Suprapubic skin (tissue), 4 donors: Measurements from ENCODE around the gene KBTBD13. TPM values are rescaled to one million over a fixed set of nuclear protein-coding genes. Genes with fewer than 3 reads are reported as not detected.

Source experiments
- DNase-seq, 2 donors: peaks; one replicate each; pipeline ENCODE4 v3.0.0-alpha.2; 2019; ENCODE audit warnings: low spot score in 2 of 2
- H3K27ac ChIP-seq: fragments of 200-600 bp; sonication (generic); one replicate; pipeline ENCODE4 v1.5.1; 2019
- H3K27me3 ChIP-seq: fragments of 200-600 bp; sonication (generic); one replicate; pipeline ENCODE4 v1.5.1; 2019
- H3K36me3 ChIP-seq: fragments of 200-600 bp; sonication (generic); one replicate; pipeline ENCODE4 v1.5.1; 2019
- H3K4me1 ChIP-seq: fragments of 200-600 bp; sonication (generic); one replicate; pipeline ENCODE4 v1.5.1; 2019
- H3K4me3 ChIP-seq: fragments of 200-600 bp; sonication (generic); one replicate; pipeline ENCODE4 v1.5.1; 2019; ENCODE audit warnings: mild to moderate bottlenecking
- H3K9me3 ChIP-seq: fragments of 200-600 bp; sonication (generic); one replicate; pipeline ENCODE4 v1.5.1; 2019
- EP300 ChIP-seq: sonication (generic); formaldehyde crosslinking; IDR thresholded peaks from one replicate; pipeline ENCODE4 v1.6.1; 2017; ENCODE audit warnings: antibody characterized with exemption
- POLR2A ChIP-seq, 2 donors: fragments of 450-650 bp; IDR thresholded peaks; one replicate each; pipeline ENCODE4 v1.6.1; 2017; ENCODE audit warnings: antibody characterized with exemption in 2 of 2, mild to moderate bottlenecking in 2 of 2, moderate library complexity in 2 of 2
- POLR2AphosphoS5 ChIP-seq, 3 donors: sonication (generic); formaldehyde crosslinking; IDR thresholded peaks; one replicate each; pipeline ENCODE4 v1.6.1; 2017; ENCODE audit warnings: antibody characterized with exemption in 3 of 3
- WGBS: methylation state at CpG from one replicate; pipeline ENCODE4 v1.1.5; 2018; 5-methylcytosine and 5-hydroxymethylcytosine counted together
- total RNA-seq, 4 donors: library from RNA; depleted of rRNA; stranded (reverse); fragments of >200 nt; gene quantifications; one replicate each; pipeline ENCODE4 v1.1.0, GENCODE V29; 2016
- TF ChIP-seq, protein P1 (sequence below), 2 donors: fragments of 200-600 bp in 1 of 2; fragments of 450-650 bp in 1 of 2; sonication (generic) in 1 of 2; IDR thresholded peaks; one replicate each; pipeline ENCODE4 v1.5.1; 2016 to 2019; ENCODE audit warnings: antibody characterized with exemption in 2 of 2, mild to moderate bottlenecking in 1 of 2, moderate library complexity in 1 of 2

KBTBD13 gene
- total RNA-seq, 4 donors from 2014 or later = not detected

DNA sequence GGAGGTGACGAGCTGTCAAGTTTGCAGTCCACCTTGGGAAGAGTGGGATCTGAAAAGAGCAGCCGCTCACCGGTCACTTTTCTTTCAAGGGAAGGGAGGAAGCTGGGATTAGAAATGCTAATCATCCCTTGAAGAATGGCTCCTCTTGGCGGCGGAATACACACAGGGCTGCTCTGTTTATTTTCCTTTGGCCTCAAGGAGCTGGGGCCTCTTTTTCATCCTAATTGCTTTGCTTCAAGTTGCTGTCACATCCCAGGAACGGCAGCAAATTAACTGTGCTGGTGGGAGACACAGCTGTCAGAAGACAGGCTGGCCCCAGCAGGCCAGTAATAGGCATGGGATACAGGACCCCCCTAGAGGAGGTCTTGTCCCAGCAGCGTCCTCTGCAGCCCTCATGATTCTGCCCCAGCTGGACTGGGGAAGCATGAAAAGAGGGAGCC is 6.7 kb downstream of the KBTBD13 start:
- Histone ChIP-seq H3K36me3 (no peaks in the 10 kb centered on the region), H3K4me3 (no peak overlapping the region), H3K27ac (no peak overlapping the region), H3K27me3 (peaks cover 6% of the 10 kb centered on the region), H3K9me3 (no peaks in the 10 kb centered on the region), H3K4me1 (peaks cover 42% of the 10 kb centered on the region)
- TF ChIP-seq POLR2AphosphoS5 (IDR thresholded peaks at IDR 0.05) = no peak
- TF ChIP-seq, protein P1, sequence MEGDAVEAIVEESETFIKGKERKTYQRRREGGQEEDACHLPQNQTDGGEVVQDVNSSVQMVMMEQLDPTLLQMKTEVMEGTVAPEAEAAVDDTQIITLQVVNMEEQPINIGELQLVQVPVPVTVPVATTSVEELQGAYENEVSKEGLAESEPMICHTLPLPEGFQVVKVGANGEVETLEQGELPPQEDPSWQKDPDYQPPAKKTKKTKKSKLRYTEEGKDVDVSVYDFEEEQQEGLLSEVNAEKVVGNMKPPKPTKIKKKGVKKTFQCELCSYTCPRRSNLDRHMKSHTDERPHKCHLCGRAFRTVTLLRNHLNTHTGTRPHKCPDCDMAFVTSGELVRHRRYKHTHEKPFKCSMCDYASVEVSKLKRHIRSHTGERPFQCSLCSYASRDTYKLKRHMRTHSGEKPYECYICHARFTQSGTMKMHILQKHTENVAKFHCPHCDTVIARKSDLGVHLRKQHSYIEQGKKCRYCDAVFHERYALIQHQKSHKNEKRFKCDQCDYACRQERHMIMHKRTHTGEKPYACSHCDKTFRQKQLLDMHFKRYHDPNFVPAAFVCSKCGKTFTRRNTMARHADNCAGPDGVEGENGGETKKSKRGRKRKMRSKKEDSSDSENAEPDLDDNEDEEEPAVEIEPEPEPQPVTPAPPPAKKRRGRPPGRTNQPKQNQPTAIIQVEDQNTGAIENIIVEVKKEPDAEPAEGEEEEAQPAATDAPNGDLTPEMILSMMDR (IDR thresholded peaks at IDR 0.05) = no peak
- no peak for TF ChIP-seq POLR2A (IDR thresholded peaks at IDR 0.05)
- TF ChIP-seq EP300 = no peak
- 55% methylated on average over 7 of the region's 7 CpGs for WGBS
- no peak for DNase-seq

- 89% methylated on average over 6 of the region's 7 CpGs for WGBS
- no peaks in the 10 kb centered on the region for H3K36me3 ChIP-seq
- no peak for TF ChIP-seq POLR2AphosphoS5 (IDR thresholded peaks at IDR 0.05)
- TF ChIP-seq, protein P1 (IDR thresholded peaks at IDR 0.05) = no peak
- TF ChIP-seq POLR2A (IDR thresholded peaks at IDR 0.05) = no peak
- TF ChIP-seq EP300 = no peak
- H3K9me3 ChIP-seq = no peaks in the 10 kb centered on the region
- peaks cover 49% of the 10 kb centered on the region for H3K4me1 ChIP-seq
- DNase-seq = no peak
- no peak overlapping the region for H3K4me3 ChIP-seq
- no peak overlapping the region for H3K27ac ChIP-seq
- peaks cover 6% of the 10 kb centered on the region for H3K27me3 ChIP-seq
Observed at GRCh38 chr15:65084500-65085206, 8.1 kb downstream of the KBTBD13 start.

- Histone ChIP-seq H3K4me1 (peaks cover 49% of the 10 kb centered on the region), H3K4me3 (no peak overlapping the region), H3K36me3 (no peaks in the 10 kb centered on the region), H3K27me3 (peaks cover 6% of the 10 kb centered on the region), H3K27ac (peak overlapping the region; percentile 0), H3K9me3 (no peaks in the 10 kb centered on the region)
- TF ChIP-seq POLR2AphosphoS5 (IDR thresholded peaks at IDR 0.05) = no peak
- TF ChIP-seq POLR2A (IDR thresholded peaks at IDR 0.05) = no peak
- TF ChIP-seq, protein P1 (IDR thresholded peaks at IDR 0.05) = no peak
- no peak for TF ChIP-seq EP300
- no peak for DNase-seq
- WGBS = 71% methylated on average over 8 of the region's 8 CpGs
Observed at GRCh38 chr15:65085207-65085753, 8.7 kb downstream of the KBTBD13 start.

GRCh38 chr15:65085990-65086679 is 9.6 kb downstream of the KBTBD13 start:
- Histone ChIP-seq H3K27me3 (peaks cover 6% of the 10 kb centered on the region), H3K4me1 (peaks cover 49% of the 10 kb centered on the region), H3K36me3 (no peaks in the 10 kb centered on the region), H3K27ac (no peak overlapping the region), H3K9me3 (no peaks in the 10 kb centered on the region), H3K4me3 (no peak overlapping the region)
- 71% methylated on average over 6 of the region's 6 CpGs for WGBS
- DNase-seq = no peak
- TF ChIP-seq, protein P1 (IDR thresholded peaks at IDR 0.05) = no peak
- TF ChIP-seq POLR2AphosphoS5 (IDR thresholded peaks at IDR 0.05) (no peak), EP300 (no peak), POLR2A (IDR thresholded peaks at IDR 0.05) (no peak)

- Histone ChIP-seq H3K4me3 (no peak overlapping the region), H3K27me3 (peaks cover 6% of the 10 kb centered on the region), H3K36me3 (no peaks in the 10 kb centered on the region), H3K9me3 (no peaks in the 10 kb centered on the region), H3K27ac (peak overlapping the region; percentile 43), H3K4me1 (peaks cover 49% of the 10 kb centered on the region)
- DNase-seq = no peak
- TF ChIP-seq POLR2AphosphoS5 (IDR thresholded peaks at IDR 0.05) (no peak), POLR2A (IDR thresholded peaks at IDR 0.05) (no peak), EP300 (no peak)
- TF ChIP-seq, protein P1 (IDR thresholded peaks at IDR 0.05) = no peak
- whole genome bisulfite sequencing = 38% methylated on average over 4 of the region's 6 CpGs
Observed at GRCh38 chr15:65086680-65087111, 10.2 kb downstream of the KBTBD13 start.
